Measurements from ENCODE around the gene BMP8A.
"Not testable (repeated sequence)": the region's sequence is repeated elsewhere in the genome, so short reads cannot be mapped to it uniquely, and the experiment has no call there.

The BMP8A gene

DNA sequence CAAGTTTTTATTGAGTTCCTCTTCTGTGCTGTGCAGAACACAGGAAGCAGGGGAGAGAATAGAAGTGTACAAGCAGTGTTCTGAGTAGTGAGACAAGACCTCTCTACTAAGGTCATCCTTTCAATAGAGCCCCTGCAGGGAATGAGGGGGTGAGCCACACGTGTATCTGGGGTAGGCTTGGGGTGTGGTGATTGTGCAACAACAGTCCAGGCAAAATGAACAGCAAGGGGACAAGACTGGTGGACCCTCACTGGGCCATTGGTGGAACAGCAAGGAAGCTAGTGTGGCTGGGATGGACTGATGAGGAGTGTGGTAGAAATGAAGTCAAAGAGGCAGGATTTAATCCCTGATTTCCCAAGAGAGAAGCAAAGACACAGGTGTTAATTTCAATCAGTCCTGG is 8.2 kb upstream of the BMP8A start:
- DNase-seq, result no peak

DNA sequence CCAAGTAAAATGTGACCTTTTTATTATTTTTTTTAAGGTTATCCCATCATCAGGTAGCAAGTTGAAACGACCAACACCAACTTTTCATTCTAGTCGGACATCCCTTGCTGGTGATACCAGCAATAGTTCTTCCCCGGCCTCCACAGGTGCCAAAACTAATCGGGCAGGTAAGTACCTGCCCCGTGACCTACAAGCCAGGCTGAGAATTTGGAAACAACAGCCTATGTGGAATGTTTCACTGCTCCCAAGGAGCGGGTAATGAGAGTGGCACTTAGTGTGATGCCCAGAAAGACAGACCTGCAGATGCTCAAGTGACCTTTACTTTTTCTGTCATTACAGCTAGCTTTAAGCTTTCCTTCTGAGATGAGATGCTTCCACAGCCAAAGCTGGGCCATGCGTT is 6.9 kb upstream of the BMP8A start:
- DNase-seq, result no peak

DNA sequence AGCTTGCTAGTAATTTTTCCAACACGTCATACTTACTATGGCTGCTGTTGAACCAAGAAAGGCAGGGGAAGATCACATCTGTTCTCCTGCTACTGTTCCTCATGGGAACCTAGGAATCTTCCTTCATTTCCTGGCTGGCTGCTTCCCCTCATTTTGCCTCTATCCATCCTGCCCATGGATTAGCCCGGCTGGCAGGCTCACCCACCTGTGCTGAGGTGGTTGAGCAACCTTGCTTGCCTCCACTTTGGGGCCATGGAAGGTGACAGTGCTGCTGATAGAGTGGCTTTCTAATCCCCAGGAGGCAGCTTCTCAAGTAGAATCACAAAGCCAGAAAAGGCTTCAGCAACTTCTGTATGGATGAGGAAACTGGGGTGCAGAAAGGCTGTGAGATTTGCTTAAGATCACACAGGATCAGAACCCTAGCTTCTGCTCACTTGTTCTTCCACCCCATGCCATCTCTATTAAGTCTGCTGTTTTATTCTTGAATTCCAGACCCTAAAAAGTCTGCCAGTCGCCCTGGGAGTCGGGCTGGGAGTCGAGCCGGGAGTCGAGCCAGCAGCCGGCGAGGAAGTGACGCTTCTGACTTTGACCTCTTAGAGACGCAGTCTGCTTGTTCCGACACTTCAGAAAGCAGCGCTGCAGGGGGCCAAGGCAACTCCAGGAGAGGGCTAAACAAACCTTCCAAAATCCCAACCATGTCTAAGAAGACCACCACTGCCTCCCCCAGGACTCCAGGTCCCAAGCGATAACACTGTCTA is 6.2 kb upstream of the BMP8A start:
- DNase-seq, result no peak

DNA sequence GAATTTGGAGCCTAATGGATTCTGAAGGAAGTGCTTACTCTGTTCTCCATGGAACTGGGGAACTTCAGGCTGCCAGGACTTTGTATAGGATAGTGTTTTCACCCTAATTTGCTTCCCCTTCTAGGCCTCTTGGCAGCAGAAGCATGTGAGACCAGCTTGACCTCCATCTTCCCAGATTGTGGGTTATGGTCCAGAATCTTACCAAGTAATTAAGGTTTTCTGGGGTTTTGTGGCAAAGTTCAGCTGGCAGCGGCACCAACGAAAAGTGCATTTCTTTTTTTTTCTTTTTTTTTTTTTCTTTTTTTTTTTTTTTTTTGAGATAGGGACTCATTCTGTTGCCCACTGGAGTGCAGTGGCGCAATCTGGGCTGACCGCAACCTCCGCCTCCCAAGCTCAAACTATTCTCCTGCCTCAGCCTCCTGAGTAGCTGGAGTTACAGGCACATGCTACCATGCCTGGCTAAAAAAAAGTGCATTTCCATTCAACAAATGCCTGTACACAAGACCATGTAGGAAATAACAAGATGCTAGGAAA is 3.4 kb upstream of the BMP8A start:
- DNase-seq, result no peak

DNA sequence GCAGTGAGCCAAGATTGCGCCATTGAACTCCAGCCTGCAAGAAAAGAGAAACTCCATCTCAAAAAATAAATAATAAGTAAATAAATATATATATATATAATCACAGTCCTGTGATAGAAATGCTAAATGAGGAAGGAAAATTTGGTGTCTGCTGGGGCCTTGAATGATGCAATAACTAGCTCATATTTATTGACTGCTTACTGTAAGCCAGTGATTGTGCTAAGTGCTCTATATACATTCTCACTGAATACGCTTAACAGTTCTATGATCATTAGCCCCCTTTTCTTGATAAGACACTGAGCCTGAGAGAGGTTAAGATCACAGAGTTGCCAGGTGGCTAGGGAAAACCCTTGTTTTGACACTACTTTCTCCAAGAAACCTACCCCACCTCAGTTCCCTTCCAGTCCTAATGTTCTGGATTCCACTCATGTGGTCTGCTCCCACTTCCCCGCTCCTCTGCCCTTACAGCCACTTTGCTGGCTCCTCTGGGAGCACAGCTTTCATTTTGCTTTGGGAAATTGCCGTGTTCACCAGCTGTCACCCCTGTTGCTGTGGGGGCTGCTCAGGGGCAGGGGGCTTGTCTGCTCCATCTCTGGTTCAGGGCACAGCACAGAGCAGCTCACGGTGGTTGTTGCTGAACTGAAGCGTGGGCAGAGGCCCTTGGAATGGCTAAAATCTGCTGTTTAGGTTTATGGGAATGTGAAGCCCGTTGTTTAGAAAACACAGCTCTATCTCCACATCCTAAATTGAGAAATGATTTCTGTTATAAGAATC is 2.5 kb upstream of the BMP8A start:
- no peak for DNase-seq

DNA sequence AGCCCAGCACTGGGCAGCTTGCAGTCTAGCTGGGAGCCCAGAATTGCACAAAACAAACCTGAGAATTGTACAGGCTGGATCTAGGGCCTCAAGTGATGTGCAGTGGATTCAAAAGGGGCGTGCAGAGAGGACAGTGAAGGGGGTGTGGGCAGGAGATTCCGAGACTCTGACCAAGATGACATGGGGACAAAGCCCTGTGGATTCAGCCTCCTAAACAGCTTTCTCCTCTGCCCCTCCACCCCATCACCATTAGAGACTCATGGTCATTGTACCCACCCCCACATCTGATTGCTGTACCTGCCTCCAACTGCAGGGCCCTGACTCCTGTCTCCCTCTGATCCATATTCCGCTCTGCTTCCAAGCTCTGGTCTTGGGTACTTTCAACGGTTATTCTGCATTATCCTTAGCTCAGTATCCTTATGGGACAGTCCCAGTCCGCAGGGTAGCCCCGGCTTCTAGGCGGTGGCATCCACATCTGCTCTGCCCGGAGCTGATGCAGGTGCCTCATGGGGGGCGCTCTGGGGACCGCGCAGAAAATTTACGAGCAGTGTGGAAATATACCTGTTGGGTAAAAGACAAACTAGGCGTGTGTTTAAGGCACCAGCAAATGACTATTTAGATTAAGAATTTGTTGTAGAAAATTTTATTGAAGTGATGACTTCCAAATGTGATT is 1.7 kb upstream of the BMP8A start:
- DNase-seq, result no peak

DNA sequence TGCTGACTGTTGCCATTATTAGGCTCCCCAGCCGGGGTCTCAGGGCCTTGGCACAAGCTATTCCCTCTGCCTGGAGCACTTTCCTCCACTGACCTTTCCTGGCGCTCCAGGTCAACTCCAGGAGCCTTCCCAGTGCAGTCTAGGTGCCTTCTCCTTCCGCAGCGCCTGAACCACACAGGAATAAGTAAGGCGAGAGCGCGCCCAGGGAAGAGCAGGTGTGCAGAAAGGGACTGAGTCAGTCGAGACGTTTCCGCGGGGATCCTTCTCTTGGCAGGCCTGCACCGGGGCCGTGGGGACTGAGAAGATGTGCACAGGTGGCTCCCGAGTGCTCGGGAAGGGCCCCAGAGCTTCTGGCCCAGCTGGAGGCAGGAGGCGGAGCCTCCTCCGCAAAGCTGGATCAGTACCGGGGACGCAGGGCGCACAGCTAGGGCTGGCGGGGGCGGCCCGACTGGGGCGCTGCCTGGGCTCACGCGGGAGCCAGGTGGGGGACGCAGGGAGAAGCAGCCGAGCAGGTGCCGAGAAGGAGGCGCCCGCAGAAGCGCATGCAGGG is 765 bp upstream of the BMP8A start:
- DNase-seq, result peak; percentile 76

DNA sequence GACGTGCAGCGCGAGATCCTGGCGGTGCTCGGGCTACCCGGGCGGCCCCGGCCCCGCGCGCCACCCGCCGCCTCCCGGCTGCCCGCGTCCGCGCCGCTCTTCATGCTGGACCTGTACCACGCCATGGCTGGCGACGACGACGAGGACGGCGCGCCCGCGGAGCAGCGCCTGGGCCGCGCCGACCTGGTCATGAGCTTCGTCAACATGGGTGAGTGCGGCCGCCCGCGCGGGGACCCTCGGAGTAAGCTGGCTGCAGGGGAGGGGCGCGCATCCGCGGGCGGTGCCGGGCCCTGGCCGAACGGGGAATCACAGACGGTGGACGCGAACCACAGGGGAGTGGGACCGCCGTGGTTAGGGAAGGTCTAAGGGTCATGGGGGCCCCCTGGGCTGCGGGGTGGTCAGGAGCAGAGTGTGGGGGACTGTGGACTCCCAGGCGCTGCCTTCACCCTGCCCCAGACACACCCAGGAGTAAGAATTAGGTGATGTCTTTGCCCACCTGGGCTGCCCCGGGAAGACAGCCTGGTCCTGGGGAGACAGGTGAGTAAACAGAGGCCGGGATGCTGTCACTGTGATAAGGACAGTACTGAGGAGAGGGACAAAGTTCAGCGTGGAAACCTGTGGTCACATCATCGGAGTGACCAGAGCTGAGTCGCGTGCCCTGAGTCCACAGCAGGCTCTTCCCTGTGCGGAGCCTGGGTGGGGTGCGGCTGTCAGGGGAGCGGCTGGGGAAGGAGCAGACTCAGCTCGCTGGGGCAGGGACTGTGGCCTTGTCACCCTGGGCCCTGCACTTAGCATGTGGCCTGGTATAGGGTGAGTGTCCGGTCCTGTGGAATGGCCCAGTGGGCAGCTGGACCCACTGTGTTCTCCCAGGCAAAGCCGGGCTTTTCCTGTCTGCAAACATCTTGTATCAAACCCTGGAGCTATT is 944 bp downstream of the BMP8A start:
- not testable (repeated sequence) for DNase-seq

DNA sequence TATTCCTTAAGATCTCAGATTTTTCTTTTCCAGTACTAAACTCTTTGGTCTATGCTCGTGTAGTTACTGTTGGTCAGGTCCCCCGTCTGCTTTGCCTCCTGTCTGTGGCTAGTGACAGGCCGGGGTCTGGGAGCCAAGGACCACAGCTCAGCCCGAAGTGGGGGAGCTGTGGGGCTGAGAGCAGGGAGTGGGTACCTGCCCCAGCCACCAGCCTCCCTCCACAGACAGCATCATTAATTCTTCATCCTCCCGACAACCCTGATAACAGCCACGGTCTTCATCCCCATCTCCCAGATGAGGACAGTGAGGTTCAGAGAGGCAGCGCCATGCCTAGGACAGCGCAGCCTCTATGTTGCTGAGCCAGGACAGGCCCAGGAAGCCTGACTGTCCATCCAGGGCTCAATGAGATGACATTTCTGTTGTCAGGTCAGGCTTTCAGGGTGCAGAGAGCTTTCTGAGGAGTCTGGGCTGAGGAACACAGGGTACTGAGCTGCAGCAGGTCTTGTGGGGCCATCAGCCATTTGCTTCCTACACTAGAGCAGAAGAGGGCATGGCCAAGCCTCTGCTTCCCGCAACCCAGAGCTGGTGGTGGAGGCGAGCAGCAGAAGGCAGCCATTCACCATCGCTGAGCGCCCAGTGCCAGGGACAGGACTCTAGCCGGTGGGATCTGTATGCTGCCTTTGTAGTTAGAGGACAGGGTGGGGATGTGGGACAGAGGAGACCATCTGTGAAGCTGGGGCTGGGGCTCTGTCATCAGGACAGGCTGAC is 1.8 kb downstream of the BMP8A start:
- DNase-seq, result not testable (repeated sequence)

DNA sequence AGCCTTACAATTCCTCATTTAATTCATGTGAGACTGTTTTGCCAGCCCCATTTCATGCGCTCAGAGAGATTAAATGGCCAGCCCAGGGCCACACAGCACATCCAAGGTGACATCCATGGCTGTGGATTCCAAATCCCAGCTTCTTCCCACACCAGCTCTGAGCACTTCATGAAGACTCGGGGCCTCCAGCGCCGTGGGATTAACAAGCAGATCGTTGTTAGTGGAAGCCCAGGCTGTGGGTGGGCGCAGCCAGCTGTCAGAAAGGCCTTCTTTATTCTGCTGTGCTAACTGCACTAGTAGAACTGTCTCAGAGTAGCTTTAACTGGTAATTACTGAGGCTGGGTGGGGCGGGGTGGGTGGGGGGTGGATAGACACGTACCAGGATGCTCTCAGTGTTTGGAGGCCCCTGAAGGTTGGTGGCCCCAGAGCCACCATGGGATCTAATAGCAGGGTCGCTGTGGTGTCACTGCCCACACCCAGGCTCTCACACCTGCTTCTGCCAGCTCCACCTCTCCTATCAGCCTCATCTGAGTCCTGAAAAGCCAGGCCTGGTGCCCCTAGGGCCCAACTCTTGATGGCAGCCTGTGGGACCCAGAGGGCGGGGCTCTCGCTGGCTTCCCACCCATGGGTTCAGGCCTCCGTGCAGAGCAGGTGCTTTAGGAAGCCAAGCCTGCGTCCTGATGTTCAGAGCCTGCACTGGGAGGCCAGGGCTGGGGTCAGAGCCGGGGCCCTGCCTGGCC is 3.4 kb downstream of the BMP8A start:
- no peak for DNase-seq

DNA sequence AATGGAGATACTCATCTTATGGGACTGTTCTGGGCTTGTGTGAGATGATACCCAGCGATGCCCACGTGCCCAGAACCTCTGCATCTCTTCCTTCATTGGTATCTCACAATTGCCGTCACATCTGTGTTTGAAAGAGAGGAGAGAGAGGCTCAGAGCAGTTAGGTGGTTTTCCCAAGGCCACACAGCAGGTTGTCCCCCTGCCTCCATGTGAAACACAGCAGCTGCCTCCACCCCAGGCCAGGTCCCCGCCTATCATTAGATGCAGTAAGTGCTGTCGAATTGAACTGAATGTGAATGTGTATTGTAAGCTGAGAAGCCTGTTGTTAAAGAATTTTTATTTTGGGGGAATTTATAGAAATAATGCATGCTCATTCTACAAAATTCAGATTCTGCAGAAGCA is 5.1 kb downstream of the BMP8A start:
- not testable (repeated sequence) for DNase-seq

DNA sequence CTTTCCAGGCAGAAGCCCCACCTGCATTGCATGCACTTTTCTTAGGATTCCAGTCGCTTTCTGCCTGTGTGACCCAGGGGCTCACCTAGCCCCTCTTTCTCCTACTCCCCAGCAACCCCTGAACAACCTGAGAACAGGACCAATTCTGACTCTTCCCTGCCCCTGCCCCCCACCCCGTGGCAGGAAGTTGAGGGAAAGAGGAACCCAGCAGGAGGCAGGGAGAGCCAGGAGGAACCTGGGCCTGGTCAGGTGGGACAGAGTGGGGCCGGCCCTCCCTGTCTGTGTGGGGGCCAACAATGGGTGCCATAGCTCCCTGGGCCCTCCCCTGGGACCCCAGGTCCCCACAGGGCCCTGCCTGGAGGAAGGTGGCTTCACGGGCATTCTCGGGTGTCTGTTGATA is 6.1 kb downstream of the BMP8A start:
- no peak for DNase-seq

DNA sequence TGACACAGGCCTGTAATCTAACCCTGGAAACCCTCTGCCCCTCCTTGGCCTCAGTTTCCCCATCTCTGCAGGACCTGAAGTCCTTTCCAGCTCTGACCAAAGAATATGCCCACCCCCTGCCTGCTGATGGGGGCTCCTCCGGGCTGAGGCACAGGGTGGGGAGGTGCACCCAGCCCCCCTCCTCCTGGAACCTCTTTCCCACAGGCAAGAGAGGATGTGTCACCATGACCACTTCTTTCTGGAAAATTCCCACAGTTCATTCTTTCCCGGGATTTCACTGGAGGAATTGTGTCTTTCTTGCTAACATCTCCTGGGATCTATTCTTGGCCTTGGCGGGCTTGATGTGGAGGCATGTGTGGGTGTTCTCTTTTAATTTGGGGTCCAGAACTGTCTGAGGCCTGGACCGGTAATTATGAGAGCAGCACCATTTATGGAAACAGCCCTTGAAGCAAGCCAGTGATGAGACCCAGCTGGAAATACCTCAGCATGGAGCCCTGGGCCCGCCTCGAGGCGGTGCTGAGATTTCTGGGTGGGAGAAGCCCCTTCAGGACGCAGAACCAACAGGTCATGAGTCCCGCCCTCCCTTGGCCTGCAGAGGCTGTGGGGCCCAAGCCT is 6.8 kb downstream of the BMP8A start:
- DNase-seq, result not testable (repeated sequence)

DNA sequence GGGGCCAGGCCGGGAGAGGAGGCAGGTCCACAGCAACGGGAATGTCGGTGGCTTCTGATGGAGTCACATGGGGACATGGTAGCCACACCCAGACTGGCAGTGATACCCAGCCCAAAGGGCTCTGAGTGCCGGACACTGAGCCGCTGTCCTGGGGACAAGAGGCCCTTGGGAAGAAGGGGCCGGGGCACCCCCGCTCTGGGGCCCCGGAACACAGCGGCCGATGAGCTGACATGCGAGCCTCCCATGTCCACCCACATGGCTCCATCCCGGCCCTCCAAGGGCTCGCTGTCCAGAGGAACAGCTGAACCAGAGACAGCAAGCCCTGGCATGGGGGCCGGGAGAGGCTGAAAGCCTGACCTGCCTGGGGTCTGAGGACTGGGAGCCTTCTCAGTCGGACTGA is 7.4 kb downstream of the BMP8A start:
- DNase-seq, result not testable (repeated sequence)

DNA sequence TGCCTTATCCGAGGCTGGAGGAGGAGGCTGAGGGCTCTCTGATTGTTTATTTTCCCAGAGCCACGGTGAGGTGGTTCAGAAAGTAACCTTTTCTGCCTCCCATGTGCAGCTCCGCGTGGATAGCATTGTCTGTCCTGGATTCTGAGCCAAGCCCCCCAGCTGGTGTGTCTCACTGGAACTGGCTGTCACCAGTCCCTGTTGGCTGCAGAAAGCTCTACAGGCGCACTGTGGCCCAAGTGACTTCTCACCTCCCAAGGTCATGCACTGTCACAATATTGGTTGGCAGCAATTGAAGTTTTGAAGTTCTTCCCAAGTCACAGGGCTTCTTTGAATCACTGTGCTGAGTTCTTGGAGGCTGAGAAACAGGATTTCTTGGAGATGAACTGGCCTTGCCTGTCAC is 8.2 kb downstream of the BMP8A start:
- no peak for DNase-seq

DNA sequence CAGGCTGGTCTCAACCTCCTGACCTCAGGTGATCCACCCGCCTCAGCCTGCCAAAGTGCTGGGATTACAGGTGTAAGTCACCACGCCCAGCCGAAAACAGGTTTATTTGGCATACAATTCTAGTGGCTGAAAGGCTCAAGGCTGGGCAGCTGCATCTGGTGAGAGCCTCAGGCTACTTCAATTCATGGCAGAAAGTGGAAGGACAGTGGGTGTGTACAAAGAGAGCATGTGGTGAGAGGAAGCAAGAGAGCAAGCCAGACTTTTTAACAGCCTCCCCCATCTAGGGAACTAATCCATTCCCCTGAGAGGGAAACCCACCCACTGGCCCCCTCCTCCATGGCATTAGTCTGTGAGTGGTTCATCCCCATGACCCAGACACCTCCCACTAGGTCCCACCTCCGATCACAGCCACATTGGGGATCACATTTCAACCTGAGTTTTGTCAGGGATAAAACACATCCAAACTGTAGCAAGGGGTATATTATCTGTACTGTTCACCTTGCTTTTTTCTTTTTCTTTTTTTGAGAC is 9.5 kb downstream of the BMP8A start:
- DNase-seq, result peak; percentile 76

DNA sequence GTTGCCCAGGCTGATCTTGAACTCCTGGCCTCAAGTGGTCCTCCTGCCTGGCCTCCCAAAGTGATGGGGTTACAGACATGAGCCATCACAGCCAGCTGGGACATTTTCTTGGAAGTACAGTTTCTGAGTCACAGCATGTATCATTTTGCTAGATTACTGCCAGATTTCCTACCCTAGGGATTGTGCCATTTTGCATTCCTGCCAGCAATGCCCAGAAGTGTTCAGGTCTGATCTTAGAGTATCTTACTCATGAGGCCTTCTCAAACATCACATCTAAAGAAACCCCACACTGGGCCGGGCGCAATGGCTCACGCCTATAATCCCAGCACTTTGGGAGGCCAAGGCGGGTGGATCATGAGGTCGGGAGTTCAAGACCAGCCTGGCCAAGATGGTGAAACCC is 10.2 kb downstream of the BMP8A start:
- no peak for DNase-seq

DNA sequence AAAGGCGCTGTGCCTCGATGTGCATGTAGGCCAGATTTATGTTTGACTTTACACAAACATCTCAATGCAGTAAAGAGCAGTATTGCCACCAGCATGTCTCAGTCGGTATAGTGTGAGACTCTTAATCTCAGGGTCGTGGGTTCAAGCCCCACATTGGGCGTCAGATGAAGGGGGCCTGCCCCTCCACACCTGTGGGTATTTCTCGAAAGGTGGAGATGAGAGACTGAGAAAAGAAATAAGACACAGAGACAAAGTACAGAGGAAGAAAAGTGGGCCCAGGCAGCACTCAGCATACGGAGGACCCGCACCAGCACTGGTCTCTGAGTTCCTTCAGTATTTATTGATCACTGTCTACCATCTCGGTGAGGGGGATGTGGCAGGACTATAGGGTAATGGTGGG is 13.0 kb downstream of the BMP8A start:
- DNase-seq, result not testable (repeated sequence)

DNA sequence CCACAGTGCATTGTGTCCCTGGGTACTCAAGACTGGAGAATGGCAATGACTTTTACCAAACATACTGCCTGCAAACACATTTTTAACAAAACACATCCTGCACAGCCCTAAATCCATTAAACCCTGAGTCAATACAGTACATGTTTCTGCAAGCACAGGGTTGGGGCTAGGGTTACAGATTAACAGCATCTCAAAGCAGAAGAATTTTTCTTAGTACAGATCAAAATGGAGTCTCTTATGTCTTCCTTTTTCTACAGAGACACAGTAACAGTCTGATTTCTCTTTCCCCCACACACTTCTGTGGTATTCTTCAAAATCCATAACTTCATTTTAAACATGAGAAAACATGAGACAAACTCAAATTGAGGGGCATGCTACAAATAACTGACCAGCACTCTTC is 13.9 kb downstream of the BMP8A start:
- no peak for DNase-seq

Data from RPMI8226 (cell line).